GM20000 (cell line): ENCODE data around the gene ENAH.

Experiments
- DNase-seq: peaks from one replicate; pipeline ENCODE4 v3.0.0; 2012; ENCODE audit warnings: low spot score
- CTCF ChIP-seq: IDR thresholded peaks from 2 replicates; pipeline ENCODE4 v1.5.1; 2012; ENCODE audit warnings: mild to moderate bottlenecking, control low read depth; ENCODE audit errors: extremely low read depth, missing control alignments

ENAH gene

GRCh38 chr1:225554216-225554812 lies 98.6 kb downstream of the ENAH start:
- DNase-seq = peak; percentile 28
- no peak for TF ChIP-seq CTCF

GRCh38 chr1:225549821-225550220 lies 103.1 kb downstream of the ENAH start:
- DNase-seq = no peak
- no peak for TF ChIP-seq CTCF

- no peak for DNase-seq
- TF ChIP-seq CTCF = no peak
These were observed 104.6 kb downstream of the ENAH start for GRCh38 chr1:225548140-225548857.

- no peak for DNase-seq
- TF ChIP-seq CTCF = no peak
These were observed 107.3 kb downstream of the ENAH start for GRCh38 chr1:225545649-225546048.

- TF ChIP-seq CTCF = no peak
- DNase-seq = no peak
These were observed 108.0 kb downstream of the ENAH start for GRCh38 chr1:225544924-225545323.

- TF ChIP-seq CTCF = no peak
- DNase-seq = no peak
These were observed 108.7 kb downstream of the ENAH start for GRCh38 chr1:225544263-225544662.

GRCh38 chr1:225543350-225543749 lies 109.6 kb downstream of the ENAH start:
- no peak for DNase-seq
- no peak for TF ChIP-seq CTCF
